GM21515 (cell line): ENCODE measurements around the gene SMNDC1.
"Not testable (repeated sequence)": the region's sequence is repeated elsewhere in the genome, so short reads cannot be mapped to it uniquely, and the experiment has no call there.

Experiments
- ATAC-seq: cut with Tn5 transposase; IDR thresholded peaks from one replicate; pipeline ENCODE4 v1.9.1; 2021; ENCODE audit not compliant: unreplicated experiment

Gene SMNDC1

DNA sequence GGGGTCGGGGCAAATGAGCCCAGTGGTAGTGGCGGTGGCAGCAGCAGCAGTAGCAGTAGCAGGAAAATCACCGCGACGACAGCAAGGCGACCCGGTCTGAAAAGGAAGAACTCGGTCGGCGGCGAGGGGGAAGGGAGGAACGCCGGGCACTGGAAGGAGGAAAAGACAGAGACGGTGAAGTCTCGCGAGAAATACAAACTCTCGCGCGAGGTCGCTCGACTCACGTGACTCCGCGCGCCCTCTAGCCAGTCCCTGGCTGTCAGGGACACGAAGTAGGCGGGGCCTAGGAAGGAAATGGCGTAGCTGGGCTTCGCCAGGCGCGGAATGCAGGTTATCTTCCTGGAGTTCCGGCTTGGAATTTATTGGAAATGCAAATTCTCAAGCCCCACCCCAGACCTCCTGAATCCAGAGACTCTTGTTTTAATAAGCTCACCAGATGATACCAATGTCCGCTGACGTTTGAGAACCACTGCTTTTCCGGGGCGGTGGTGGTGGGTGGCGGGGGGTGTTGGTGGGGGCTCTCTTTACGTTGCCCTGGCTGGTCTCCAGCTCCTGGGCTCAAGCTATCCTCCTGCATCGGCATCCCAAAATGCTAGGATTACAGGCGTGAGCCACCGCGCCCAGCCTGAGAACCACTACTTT lies at the start of gene SMNDC1:
TSS of gene SMNDC1 (minus strand) at position 141 of the 642 bp plus-strand sequence. CDS start 1,333 bp downstream, outside the sequence.
- peak; percentile 88 for ATAC-seq

DNA sequence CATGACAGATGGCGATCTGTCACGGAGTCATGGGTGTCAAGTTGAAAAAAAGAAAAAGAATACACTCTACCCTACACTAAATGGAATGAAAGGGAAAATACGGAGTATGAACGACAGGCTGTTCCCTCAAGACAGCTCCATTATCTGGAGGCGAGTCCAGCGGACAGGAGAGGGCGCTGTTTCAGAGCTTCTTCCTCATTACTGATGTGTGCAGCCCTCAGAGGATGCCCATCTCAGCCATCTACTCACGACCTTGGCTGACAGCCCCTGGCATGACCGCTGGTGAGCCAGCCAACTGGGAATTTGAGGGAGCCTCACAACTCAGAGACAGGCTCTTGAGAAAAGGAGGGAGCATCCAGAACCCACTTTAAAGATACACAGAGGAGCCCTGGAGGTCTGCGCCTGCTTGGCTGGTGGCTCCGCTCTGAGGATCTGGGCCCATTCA lies 49.6 kb upstream of the SMNDC1 start:
- ATAC-seq: no peak

DNA sequence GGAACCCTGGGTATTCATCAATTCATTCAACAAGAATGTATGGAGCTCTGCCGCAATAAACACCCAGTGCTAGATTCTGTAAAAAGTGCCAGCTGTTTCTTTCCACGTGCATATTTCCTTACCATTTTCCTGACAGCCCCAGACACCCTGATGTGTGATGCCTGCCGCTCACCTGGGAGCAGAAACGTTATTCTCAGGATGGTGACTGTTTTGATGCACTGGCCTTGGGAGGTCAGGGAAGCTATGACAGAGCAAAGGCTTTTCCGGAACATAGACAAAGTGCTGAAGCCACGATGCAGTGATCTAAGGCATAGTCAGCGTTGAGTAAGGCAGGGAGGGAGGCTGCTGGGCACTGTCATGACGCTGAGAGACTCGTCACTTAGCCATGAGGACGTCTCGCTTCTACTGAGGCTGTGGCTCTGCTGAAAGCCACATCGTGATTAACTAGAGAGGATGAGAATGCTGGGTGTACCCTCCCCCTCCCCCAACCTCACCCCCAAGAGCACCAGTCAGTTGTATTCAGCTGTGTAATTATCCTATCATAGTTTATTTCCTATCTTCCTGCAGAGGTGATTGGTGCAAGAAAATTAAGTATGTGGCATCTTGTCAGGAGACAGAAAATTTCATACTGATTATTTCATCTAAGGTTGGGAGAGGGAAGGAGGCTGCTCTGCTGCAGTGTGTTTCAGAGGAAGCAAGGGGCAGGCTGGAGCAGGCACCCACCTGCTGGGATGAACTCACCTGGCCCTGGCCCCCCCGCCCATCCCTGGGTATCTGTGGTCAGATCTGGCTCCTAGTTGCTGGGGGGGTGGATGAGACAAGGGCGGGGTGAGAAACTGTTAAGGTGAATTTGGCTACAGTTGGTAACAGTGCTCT lies 48.8 kb upstream of the SMNDC1 start:
- no peak for ATAC-seq

DNA sequence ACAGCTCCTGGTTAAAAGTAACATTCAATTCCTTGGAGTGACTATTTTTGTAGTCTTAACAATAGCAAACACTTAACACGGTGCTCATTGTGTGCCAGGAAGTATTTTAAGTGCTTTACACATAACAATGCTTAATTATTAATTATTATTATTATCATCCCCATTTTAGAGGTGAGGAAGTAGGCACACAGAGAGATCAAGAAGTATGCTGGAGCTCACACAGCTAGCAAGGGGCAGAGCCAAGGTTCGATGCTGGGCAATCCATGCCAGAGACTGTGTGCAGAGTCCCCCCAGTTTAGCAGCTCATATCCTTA lies 48.2 kb upstream of the SMNDC1 start:
- ATAC-seq: no peak

DNA sequence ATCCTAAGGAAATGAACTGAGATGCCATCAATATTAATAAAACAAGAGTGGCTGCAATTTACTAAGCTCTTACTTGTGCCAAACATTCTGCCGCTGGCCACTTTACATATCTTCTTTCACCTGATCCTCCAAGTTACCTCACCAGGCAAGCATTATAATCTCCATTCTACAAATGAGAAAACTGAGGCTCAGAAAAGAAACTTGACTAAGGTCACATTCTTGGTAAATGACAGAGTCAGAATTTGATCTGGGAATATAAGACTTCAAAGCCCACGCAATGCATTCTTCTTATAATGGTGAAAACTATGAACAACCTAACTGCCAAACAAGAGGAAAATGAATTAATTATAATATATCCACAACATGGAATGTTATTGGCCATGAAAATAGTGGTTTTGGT lies 46.1 kb upstream of the SMNDC1 start:
- ATAC-seq: no peak

DNA sequence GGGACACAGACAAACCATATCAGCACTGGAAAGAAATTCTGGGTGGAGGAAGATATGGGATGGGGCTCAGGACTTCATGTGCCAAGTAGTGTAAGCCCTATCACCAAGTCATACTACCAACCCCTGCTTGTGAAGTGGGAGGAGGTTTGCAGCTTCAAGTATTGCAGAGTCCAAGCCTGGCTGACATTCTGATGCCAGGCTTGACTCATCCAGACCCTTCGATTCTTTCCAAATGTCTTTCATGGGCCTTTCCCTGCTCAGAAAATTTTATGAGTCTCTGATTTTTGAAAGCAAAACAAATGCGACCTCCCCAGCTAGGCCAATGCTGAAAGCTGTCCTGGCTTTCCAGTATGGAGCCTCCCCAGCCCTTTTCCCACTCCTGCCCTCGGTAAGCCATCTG lies 45.1 kb upstream of the SMNDC1 start:
- ATAC-seq: no peak

DNA sequence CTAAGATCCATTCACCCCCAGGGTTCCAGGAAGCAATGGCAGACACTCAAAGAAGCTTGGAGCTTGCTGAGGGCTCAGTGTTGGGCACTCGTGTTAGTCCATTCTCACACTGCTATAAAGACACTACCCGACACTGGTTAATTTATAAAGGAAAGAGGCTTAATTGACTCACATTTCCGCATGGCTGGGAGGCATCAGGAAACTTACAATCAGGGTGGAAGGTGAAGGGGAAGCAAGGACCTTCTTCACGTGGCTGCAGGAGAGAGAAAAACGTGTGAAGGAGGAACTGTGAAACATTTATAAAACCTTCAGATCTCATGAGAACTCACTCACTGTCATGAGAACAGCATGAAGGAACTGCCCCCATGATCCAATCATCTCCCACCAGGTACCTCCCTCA lies 44.7 kb upstream of the SMNDC1 start:
- no peak for ATAC-seq

DNA sequence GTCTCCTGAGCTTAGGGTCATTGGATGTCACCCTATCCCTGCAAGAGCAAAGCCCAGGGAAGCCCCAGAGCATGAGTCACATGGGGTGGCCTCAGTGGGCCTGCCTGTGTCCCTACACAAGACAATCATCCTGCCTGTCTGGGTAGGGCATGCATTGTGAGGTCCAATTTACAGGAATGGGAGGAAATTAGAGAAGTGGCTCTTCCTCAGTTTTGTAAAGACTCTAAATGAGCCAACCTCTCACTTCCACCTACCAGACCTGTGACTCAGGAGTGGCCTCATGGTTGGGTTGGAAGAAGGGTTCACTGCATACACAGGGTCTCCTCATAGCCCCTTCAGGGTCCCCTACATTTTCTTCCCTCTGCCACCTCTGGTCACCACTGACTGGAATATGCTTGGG lies 43.6 kb upstream of the SMNDC1 start:
- no peak for ATAC-seq

DNA sequence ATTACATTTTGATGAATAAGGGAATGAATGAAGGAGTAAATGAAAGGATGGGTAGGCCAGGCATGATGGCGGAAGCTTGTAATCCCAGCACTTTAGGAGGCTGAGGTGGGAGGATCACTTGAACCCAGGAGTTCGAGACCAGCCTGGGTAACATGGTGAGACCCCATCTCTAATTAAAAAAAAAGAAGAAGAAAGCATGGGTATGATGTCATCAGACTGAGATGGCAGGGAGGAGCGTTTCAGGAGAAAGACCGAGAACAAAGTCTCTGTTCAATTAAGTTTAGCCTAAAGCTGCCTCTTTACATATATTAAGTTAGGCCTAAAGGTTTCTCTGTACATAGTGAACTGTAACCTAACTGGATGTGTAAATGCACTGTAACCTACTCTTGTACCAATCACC lies 42.2 kb upstream of the SMNDC1 start:
- no peak for ATAC-seq

DNA sequence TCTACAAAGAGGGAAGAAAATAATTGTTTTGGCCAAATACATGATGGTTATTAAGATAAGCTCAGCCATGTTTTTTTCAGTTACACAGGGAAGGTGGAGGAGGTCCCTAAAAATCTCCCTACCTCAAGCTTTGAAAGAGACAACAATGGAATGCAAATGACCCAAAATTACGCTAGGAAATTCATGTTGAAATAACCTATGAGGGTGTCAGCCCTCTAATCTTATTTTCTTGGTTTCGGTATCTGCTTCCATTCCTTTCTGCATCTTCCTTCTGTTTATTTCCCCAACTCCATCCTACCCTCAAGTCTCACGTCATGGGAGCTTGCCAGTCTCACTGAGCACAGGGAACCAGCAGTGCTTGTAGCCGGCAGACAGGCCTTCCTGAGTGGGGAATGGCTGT lies 40.6 kb upstream of the SMNDC1 start:
- ATAC-seq: no peak

DNA sequence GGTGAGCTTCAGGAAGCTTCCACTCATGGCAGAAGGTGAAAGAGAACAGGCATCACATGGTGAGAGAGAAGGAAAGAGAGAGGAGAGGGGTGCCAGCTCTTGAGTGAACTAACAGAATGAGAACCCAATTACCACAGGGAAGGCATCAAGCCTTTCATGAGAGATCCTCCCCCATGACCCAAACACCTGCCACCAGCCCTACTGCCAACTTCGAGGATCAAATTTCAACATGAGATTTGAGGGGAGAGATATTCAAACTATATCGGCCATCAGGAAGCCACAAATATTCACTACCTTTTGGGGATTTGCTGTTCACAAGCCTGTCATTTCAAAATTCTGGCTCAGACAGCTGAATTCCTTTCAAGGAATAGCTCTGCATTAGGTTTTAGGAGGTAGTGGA lies 39.9 kb upstream of the SMNDC1 start:
- no peak for ATAC-seq

DNA sequence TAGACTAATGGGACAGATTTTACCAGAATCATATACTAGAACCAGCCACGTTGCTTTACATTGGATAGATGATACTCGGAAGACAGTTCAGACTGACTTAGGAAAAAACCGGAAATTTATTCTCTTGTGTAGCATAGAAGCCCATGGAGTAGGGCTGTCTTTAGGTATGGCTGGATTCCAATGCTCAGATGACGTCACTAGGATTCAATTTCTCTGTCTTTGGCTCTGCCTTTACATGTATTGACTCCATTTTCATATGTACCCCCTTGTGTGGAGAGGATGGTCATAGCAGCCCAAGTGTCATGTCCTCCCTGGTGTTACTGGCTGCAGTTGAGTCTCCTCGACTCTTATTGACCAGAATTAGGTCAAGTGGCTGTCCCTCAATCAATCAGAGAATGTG lies 39.2 kb upstream of the SMNDC1 start:
- no peak for ATAC-seq

DNA sequence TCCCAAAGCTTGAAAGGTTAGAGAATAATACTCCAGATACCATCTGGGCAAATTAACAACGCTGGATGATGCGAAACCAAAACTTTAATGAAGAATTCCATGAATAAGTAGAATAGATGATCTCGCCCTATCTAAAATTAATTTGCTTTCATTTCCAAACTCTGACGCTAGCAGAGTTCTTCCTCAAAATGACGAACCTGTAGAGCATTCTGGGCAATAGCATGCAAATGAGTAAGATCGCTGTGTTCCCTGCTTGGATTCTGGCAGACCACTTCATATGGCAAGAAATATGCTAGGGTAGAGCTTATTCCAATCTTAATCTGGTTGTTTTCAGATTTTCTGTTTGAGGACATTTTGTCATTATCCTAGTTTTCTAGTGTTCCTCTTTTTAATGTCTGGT lies 36.1 kb upstream of the SMNDC1 start:
- no peak for ATAC-seq

DNA sequence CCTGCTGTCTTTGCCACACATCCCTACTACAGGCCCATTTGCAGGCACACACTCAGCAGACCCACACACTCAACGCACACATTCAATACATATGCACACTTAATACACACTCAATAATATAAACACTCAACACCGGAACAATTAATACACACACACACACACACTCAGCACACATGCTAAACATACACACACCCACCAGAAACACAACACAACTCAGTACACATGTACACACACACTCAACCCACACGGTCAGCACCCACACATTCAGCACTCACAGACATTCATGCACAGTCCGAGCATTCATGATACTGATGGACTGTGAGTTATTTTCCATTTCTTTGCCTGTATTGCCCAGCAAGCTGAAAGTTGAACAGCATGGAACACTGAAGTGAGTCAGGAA lies 35.4 kb upstream of the SMNDC1 start:
- no peak for ATAC-seq

DNA sequence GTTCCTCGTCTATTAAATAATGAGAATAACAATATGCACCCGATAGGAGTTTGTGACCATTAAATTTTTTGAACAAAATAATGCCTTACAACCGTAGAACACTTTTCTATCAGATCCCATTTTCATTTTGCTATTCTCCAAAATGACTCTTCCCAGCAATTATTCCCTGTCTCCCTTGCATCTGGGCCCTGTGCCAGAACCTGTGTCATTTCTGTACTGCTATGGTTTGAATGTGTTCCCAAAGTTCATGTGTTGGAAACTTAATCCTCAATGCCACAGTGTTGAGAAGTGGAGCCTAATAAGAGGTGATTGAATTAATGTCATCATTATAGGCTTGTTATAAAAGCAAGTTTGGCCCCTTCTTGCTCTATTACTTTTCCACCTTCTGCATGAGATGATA lies 33.2 kb upstream of the SMNDC1 start:
- no peak for ATAC-seq

DNA sequence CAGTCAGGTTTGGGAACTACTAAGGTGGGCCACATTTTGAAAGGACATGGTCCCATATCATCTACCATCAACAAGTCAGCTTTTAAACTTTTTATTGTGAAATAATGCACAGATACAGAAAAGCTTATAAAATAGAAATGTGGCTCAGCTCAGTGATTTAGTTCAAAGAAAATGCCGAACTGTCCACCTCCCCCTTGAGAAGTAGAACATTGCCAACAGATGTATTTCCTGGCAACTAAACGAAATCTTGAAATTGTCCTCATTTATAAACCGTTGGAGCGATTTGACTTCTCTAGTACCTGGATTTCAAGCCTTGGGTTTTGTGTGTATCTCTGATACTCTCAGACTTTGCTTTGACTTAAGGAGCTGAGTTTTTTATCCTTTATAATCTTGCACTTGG lies 32.7 kb upstream of the SMNDC1 start:
- ATAC-seq: no peak

DNA sequence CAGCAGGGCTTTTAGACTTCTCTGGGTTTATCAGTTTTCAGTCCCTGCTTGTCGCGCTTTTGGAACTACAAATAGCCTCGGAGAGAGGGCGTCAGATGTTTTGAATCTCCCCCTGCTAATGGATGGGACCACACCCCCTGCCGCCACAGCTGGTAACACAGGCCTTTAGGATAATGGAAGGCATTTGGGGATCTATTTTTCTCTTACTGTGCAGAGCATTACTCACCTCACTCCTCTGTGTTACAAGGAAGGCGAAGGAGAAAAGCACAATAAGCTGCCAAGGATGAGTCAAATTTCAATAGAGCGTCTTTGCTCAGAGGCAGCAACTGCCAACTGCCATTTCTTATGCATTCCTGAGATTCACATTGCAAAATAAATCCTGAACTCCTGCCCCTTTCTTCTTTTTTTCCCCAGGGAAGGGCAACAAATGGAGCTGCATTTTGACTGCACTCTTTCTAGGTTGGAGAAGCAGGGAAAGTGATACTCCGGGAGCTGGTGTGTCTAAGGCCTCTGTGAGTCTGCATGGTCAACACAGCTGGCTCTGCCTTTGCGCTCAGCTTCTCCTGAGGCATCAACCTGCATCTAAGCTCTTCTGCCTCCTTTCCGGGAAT lies 31.5 kb upstream of the SMNDC1 start:
- ATAC-seq: no peak

DNA sequence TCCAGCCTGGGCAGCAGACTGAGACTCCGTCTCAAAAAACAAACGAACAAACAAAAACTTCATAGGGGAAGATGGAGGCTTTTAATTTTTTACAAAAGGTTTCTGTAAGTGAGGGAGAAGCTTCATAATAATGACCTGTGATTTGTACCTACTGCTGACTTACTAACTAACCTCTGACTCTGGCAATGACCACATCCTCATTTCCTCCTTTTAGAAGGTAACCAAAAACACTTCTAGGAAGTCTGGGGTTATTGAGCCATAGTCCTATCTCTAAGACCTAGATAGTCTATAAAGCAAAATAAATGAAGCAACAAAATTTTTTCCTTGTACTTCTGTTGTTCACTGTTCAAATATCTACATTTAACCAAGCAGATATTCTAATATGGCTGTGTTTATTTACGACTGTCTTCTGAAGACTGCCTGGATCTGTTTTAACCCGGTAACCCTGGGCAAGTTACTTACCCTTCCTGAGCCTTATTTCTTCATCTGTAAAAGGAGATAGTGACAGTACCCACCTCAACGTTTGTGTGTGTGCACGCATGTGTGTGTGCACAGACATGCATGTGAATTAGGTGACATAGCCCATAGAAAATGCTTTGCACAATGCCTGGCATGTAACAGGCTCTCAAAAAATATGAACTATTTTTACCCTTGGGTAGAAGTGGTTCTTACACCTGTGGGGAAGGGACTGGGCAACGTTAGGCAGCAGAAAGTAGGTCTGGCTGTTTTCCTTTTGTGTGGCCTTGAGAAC lies 30.8 kb upstream of the SMNDC1 start:
- no peak for ATAC-seq

DNA sequence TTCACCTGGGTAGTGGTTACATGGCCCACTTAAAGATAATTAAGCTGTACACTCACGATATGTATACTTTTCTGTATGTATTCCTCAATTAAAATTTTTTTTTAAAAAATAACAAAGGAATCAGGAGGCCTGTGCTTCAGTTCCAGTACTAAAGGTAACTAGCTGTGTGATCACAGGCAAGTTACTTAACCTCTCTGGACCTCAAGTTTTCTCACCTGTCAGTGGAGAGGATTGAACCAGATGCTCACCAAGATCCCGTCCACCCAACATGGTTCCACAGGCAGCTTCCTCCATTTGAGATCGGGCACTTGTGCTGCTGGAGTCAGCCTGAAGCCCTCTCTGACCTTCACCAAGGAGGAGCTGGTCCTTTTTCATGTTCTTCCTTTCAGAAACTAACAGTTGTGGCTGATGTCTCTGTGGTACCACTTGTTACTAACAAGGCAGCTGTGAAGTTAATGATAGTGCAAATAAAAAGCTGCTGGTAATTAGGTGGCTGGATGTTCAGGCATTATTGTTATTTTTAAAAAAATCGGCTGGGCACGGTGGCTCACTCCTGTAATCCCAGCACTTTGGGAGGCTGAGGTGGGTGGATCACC lies 29.4 kb upstream of the SMNDC1 start:
- no peak for ATAC-seq

DNA sequence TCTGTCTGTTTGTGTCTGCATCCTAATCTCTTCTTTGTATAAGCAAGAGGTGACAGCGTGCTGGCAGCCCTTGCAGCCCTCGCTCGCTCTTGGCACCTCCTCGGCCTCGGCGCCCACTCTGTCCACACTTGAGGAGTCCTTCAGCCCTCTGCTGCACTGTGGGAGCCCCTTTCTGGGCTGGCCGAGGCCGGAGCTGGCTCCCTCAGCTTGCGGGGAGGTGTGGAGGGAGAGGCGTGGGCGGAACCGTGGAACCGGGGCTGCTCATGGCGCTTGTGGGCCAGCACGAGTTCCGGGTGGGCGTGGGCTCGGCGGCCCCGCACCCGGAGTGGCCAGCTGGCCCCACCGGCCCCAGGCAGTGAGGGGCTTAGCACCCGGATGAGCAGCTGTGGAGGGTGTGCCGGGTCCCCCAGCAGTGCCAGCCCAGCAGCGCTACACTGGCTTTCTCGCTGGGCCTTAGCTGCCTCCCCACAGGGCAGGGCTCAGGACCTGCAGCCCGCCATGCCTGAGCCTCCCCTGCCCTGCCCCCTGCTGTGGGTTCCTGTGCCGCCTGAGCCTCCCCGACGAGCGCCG lies 26.6 kb upstream of the SMNDC1 start:
- ATAC-seq: not testable (repeated sequence)

DNA sequence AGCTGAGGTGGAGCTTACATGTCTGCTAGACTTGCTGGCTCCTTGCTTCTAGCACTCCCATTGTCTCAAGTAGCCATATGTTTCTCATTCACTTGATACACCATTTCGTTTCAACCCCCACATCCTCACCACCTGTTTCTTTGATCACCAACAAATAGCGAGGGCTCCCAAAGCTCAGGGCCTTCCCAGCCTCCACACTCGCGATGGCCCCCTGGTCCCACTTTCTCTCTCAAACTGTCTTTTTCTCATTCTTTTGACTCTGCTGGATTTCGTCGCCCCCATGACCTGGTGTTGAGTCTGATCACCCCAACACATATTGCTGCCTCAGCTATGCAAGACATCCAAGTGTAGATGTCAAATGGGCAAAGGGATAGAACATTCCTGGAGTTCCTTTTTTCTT lies 26.0 kb upstream of the SMNDC1 start:
- ATAC-seq: no peak
